NCI-H1694 (cell line): ENCODE results near the gene KY.

Experiments used
- DNase-seq: peaks from one replicate; lab custom pipeline; 2025; lab: John Stamatoyannopoulos, UW

The KY gene, protein sequence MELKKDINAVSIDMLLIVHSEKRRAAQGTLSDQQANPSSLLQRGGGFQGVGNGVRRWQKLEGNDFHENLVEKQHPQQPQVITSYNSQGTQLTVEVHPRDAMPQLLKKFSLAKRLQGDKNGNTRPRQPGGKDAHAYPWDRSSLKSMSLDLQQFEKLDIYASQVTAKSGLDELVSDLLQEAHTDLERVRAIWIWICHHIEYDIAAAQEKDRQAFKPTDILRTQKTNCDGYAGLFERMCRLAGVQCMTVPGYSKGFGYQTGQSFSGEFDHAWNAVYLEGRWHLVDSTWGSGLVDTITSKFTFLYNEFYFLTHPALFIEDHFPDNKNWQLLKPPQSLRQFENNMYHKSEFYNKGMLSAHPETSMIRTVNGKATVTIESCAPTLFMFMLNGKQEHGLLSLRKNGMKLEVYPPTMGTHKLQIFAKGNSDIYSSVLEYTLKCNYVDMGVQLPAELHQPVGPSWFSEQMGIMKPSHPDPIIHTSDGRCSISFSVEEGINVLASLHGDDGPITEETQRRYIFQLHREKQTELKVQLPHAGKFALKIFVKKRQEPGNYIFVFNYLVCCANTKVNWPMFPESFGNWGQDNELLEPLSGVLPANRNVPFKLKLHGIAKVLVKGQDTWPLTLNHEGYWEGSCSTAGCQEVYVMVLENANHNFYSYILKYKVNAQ

DNA sequence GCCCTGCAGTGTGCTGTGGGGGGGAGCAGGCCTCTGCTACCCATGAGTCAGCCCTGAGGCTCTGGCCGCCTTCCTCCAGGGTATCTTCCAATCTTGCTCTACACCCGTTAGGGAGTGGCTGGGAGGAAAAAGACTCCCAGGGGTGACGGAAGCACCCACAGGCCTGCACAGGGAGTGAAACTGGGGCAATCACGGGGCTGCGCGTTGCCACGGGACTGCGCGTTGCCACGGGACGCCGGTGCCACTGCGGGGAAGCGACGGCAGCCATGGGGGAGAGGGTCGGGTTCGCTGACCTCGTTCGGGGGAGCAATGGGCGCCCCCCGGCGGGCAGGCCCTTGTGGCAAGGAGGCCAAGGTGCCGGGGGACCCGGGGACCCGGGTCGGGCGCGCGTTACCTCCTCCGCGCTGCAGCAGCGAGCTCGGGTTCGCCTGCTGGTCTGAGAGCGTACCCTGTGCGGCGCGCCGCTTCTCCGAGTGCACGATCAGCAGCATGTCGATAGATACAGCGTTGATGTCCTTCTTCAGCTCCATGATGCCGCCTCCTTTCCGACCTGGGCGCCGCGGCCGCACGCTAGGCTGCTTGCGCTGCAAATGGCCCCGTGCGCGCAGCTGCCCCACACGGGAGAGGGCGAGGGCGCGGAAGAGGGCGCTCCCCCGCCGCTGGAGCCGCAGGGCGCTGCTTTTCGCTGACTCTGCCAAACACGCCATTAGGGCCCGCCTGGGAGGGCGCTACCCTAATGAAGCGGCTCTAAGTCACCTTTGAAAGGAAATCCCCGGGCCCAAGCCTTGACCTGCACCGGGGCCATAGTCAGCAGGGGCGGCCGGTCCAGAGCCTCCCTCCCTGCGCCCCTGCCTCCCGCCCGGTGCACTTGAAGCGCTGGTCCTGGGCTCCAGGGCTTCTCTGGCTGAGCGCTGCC is at the start of gene KY:
TSS of gene KY (minus strand) at position 592 of the 916 bp plus-strand sequence. CDS start at position 530, 62 bp downstream.
- no peak for DNase-seq

DNA sequence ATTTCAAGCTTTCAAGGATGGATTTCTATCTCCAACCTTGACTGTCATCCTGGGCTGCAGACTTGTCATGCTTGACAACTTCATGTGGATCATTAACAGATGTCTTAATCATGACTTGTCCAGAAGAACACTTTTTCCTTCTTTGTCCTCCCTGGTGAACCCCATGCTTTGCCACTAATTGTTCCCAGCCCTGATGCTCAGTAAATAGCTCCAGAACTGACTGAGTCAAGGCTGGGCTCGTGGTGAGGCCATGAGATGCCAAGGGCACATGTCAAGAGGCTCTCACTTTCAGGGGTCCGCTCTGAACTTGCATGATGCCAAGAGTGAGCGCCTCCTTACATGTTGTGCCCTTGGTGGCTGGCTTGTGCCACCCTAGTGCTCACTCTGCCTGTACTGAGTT is 48.9 kb upstream of the KY start:
- DNase-seq: no peak

DNA sequence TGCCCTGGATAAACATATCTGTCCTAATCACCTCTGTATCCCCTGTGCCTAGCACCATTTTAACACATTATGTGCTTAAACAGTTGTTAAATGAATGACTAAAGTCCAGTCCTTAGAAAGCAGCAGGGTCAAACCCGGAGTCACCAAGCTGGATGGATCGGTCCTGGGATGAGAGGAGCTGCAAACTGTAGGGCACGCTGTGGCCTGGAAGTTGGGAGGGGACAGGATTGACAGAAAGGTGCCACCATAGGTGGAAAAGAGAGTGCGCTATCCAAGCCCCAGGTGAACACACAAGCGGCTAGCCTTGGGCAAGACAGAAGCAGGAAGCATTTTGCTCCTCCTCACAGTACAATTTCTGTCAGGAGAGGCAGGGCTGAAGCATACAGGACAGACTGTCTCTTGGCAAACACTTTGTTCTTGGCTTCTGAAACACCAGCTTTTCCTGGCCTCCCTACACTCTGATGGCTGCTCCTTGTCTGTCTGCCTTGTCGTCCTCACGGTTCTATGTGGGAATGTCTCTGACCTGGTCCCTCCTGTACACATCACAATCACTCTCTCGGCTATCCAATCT is 48.4 kb upstream of the KY start:
- no peak for DNase-seq

DNA sequence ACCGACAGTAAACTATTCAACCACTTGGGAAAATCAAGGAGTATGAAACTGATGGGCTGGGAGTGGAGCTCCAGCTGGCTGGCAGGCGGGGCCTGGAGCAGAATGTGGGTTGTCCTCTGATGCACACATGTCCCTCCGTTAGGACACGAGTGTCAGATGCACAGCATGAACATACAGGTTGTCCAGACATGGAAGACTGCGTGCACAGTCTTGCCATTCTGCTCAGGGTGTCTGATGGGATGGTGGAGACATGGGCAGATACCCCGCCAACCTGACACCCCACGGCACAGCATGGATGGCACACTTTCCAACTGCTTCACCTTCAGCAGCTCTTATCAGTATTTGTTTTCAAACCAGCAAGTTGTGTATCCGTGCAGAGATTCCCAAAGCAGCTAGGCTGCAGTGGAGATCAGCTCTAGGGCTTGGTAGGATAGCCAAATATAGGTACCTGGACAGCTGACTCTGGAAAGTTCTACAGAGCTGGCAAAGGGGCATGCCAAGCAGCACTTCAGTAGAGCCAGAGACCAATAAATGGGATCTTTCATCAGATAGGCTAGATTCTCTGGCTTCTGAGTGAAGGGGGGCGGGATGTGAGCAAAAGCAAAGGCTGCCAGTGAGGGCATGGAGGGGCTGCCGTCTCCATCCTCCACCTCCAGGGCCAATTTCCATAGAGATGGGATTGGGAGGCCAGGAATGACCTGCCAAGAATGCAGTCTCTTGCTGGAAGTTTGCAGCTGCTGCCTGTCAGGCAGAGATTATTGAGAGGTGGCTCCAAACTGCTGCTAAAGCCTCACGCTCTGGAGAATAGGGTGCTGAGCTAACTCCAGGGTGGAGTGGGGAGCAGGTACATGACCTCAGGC is 47.2 kb upstream of the KY start:
- no peak for DNase-seq

DNA sequence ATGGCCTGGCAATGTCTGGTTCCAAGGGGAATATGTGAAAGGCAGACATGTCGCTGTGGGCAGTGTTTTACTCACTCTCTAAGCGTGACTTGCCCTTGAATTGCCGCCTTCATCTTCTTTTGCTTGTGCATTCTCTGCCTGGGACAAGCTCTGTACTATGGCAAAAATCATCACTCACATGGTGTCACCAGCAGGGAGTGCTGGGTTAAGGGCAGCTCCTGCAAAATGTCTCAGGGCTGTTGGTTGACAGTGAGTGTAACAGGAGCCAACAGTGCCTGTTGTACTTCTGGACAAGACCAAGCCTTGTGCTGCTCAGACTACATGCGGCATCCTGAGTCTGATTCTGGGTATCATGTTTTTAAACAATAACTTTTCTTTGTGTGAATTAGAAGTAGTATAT is 45.3 kb upstream of the KY start:
- DNase-seq: no peak

DNA sequence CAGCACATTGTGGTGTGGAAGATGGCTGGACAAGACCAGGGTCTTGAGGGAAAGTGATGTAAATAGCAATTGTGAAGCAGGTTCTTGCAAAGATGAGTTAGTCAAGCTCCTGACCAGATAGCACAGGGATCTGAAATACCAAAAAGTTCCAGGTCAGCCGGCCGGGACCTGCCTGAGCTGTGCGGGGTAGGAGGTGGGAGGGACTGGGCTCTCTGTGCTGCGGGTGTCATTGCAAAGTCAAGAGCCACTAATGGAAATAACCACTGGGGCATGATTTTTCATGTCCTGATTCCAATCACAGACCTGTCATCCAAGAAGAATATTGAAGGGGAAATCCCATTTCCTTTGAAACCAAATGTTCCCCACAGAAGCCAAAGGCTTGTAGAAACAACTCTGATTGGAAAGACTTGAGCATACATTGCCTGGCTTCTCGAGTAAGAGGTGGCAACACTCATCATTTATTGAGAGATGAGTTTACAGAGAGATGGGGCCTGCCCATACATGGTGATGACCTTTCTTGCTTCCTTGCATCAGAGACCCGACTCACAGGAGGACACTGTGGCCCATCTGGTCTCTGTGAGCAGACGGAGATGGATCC is 44.2 kb upstream of the KY start:
- no peak for DNase-seq

DNA sequence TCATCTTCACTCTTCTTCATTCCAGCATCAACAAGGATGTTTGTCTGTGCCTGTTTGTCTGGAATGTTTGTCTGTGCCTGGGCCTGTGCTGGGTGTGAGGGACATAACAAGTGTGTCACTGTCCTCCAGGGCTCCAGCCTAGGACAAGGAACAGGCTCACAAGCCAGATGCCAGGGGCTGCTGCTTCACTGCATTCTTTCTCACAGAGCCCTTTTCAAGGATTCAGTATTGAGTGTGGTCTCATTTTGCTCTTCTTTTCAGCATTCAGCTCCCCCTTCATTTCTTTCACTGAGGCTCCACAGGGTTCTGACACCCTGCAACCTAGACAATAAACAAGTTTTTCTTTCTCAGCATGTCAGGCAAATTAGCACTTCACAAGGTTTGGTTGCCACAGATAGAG is 43.6 kb upstream of the KY start:
- DNase-seq: no peak

DNA sequence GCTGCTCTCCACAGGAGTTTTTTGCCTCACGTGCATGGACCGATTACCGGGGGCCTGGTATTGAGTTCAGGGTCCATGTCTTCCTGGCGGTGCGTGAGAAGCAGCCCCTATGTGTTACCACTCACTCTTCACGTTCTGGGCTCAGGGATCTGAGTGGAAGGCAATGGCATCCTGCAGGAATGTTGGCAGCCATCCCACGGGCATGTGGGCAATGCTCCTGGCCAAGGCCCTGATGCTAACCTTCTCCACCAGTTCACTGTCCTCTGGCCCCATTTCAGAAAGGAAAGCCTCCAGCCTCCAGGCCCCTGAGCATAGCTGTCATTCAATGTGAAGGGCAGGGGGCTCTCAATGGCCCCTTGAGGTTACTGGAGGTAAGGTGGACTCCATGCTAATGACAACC is 43.0 kb upstream of the KY start:
- no peak for DNase-seq

DNA sequence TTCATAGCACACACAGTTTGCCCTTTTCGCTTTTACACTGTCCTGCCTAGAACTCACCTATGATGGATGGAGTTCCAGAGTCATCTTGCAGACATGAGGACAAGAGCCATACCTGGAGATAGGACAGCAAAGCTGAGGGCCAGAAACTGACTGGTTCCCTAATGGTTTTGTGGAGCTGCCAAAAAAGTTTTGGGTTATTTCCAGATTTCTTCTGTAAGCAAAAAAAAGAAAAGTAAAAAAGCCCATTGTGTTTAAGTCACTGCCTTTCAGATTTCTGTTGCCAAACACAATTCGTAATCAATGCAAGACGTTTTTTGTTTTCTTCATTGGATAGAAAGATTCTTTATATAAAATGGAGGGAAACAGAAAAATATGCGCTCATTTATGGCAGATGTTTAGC is 42.4 kb upstream of the KY start:
- no peak for DNase-seq

DNA sequence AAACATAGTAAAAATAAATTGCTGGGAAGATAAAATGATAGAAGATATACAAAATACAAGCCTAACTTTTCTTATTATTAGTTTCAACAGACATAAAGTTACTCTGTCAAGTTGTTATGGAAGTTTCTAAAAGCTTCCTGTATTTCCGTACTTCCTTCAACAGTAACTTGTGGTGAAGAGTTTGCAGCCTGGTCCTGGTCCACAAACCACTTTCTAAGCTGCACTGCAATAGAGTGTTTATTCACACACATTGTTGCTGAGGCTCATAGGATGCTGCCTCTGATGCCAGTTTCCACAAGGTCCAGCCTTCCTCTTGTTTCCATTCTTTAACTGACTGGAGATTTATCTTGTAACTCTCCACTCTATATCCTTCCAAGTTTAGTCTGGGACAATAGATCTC is 39.4 kb upstream of the KY start:
- no peak for DNase-seq

DNA sequence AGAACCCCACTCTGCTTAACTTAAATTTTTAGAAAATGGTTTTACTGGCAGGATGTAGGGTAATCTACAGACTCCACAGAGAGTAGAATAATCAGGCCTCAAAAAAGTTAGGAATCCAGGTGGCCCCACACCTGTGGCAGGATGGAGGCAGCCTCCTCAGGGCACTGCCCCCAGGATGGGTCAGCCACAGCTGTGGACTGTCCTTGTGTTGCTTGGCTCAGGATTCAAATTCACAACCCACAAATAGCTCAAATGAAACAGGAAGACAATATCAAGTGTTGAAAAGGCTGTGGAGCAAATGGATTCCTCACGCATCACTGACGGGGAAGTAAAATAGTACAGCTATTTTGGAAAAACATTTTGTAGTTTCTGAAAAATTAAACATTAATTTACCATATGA is 36.8 kb upstream of the KY start:
- no peak for DNase-seq

DNA sequence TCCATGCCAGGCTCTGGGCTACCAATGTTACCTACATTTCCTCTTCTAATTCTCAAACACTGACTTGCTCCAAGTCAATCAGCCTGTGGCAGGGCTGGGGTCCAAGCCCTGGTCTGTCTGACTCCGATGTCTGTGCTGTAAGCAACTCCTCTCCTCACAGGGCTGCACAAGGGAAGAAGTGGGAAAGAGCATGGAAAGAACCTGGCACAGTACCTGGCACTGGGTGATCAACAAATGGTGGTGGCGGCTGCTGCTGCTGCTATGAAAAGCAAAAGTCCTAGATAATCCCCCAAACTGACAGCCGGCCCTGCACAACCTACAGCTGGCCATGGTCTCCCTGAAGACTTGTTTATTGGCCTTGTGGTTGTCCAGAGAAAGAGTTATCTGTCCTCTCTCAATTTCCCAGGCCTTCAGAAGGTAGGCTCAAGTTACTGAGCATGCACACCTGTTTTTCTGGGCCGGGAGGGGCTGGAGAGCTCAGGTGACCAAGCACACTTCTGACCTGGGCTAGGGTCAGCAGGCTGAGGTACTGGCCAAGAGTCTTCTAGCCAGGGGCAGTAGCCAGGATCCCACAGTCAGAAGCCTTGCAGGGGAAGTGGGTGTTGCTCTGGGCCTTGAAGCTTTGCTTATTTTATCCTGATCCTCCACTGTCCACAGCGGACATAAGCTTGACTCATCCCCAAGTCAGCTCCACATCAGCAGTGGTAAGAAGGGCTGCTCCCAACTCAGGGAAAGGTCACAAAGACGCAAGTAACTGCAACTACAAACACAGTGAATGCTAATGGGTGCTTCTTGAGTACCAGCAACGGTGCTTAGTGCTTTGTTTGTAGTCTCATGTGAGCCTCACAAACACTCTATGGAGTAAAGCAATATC is 35.3 kb upstream of the KY start:
- no peak for DNase-seq

DNA sequence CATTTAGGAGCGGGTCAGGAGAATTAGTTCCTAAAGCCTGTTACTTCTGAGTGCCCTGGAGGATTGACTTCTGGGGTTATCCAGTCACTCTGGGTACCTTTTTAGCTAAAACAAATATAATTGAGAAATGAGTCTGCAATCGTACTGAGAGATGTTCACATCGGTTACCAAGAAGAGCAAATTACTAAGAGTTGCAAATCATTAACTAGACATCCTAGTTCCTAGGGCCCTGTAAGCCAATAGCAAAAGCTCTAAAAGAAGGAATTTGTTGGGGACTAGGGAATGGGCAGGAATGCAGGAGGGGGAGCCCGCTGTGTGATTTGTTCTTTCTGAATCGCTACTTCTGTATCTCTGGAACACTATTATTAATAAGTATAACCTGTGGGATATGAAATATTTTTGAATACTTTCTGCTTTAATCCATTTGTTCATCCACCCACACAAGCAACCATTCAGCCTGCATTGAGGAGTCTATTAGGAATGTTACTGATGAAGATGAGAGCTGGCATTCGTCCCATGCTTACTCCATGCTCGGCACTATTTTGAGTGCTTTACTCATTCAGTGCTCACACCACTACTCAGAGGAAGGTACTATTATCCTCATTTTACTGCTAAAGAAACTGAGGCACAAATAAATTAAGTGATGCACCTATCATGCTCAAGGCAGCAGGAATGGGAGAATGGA is 31.5 kb upstream of the KY start:
- no peak for DNase-seq

DNA sequence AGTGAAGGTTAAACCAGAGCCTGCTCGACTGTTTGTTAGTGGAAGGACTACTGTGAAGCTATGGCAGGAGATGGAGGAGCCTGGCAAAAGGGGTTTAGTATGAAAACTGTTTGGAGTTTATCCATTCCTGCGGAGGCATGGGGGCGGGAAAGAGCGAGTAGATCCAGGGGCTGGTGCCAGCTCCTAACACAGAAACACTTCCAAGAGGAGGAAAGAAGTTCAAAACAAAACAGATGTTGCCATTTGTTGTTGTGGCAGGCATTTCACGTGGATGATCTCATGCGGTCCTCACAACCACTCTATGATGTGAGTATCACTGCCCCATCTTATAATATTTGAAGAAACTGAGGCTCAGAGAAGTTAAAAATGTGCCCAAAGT is 30.7 kb upstream of the KY start:
- DNase-seq: no peak

DNA sequence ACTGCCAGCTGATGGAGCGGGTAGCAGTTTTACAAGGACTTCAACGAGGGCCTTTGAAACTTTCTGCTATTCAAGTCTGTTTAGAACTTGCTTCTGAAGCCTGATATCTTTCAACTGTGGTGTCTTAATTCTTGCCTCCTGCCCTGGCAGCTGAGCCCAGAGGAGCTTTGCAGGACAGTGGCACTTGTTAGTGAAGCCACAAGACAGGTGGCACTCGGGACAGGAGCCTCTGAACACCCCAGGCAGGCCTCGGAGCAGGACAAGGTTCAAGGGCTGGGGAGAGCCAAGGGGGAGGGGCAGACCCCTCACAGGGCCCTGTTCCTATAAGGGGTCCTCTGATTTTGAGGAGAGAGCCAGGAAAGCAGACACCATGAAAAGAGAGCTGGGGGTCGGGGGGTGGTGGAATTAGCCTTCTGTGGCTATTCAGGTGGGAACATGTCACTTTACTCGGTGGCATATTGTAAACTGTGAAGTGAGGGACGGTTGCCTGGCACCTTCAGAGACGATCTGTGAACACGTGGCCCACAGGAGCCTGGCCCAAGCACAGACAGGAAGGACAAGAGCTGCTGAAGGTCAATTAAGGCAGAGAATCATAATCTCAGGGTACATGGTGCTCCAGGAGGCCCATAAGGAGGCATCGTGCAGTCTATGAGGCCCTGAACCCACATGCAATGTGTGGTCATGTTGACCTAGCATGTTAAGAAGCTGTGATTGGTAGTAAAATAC is 30.1 kb upstream of the KY start:
- DNase-seq: no peak

DNA sequence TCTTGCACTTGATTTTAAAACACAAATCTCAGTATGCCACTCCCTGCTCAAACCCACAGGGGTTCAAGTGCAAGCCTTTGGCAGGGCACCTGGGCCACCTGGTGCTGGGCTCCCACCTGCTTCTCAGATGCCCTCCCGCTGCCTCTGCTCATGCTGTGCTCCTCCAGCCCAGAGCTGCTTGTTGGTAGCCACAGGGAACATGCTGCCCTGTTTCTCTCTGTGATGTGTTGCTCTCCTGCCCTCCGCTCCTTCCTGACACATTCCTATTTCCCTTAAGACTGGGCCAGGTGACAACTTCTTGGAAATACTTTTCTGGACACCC is 27.1 kb upstream of the KY start:
- DNase-seq: no peak

DNA sequence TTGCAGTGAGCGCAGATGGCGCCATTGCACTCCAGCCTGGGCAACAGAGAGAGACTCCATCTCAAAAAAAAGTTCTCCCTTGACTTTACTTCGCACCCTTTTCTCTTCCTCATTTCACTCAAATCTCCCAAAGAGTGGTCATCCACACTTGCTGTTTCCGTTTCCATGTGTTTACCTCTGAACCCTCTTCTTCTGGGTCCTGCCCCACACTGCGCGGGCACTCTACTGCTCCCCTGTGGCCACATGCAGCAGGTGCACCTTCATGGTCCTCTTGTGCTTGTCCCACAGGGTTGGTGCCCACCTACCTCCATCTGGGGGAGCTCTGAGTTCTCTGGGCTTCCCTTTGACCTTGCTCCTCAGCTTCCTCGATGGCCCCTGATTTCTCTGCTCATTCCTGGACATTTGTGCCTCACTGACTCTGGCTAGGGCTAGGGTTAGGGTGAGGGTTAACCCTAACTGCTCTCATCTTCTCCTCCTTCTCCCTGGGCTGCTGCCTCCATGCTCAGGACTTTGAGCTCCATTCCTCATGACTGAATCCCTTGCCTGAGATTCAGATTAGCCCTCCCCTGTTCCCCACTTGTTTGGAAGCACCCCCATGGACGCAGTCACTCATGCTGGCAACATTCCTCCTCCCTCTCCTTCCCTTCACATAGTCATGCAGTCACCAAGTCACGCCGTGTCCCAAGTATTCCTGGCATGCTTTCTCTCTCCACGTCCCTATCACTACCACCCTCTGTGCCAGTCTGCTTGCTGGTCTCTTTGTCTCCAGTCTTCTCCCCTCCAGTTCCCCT is 26.6 kb upstream of the KY start:
- DNase-seq: no peak

DNA sequence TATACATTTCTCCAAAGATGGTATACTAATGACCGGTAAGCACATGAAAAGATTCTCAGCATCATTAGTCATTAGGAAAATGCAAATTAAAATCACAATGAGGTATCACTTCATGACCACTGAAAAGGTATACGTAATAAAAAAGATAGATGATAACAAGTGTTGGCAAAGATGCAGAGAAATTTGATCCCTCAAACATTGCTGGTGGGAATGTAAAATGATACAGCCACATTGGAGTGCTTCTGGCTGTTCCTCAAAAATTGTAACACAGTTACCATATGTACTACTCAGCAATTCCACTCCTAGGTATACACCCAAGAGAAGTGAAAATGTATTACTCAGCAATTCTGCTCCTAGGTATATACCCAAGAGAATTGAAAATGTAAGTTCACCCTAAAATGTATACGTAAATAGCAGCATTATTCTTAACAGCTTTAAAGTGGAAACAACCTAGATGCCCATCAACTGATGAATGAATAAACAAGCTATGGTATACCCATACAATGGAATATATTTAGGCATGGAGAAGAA is 25.0 kb upstream of the KY start:
- no peak for DNase-seq
